GM18517 (cell line): ENCODE results near the gene DTNB.
"Not testable (repeated sequence)": the region's sequence is repeated elsewhere in the genome, so short reads cannot be mapped to it uniquely, and the experiment has no call there.

Experiments used
- ATAC-seq: cut with Tn5 transposase; IDR thresholded peaks from one replicate; pipeline ENCODE4 v1.9.1; 2021; ENCODE audit warnings: mild to moderate bottlenecking, moderate library complexity; ENCODE audit not compliant: unreplicated experiment

DTNB gene

DNA sequence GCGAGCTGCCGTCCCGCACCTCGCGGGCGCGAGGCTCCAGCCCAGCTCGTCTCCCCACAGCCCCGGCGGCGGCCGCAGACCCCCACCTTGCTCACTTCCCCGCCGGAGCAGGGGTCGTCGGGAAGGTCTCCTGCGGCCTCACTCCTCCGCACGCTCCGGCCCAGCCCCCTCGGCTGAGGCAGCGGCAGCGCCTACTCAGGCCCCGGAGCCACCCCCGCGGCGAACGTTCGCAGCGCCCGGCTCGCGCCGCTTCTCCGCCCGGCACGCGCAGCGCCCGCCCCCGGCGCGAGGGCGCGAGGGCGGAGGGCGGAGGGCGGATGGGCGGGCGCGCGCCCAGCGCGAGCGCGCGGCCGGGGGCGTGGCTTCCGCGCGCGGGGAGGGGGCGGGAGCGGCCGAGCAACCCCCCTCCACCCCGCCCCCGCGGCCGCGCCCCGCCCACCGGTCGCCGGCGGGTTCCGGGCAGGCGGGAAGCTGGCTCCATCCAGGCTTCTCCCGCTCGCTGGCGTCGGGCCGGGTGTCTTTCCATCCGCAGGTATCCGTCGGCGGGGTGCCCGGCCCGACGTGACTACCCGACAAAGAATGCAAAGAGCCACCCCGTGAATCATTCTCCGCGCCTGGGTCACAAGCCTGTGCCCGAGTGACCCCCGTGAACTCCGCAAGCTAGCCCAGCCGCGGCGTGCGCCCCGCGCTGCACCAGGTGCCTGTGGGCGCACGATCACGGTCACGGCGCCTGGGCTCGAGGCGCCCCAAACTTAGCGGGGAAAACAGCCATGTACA, at the start of gene DTNB:
Gene DTNB, minus strand, starts transcription at position 278 of the 777 bp plus-strand sequence. CDS start 20,917 bp downstream, outside the sequence.
- peak; percentile 56 for ATAC-seq

DNA sequence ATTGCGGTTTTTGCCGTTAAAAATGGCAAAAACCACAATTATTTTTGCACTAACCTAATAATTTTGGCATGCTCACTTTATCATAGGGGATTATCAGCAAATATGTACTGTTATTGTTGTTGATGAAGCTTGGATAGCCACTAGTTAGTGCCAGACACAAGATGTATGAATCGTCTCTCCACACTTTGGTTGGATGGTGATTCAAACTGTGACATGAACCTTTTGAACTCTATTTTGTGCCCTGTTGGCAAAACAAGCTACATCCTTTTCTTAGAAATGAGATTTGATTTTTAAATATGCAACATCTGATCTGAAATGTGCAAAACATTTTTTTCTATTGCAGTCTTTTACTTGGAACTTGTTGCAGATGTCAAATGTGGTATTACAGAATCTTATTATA, 48.8 kb upstream of the DTNB start:
- ATAC-seq: no peak

DNA sequence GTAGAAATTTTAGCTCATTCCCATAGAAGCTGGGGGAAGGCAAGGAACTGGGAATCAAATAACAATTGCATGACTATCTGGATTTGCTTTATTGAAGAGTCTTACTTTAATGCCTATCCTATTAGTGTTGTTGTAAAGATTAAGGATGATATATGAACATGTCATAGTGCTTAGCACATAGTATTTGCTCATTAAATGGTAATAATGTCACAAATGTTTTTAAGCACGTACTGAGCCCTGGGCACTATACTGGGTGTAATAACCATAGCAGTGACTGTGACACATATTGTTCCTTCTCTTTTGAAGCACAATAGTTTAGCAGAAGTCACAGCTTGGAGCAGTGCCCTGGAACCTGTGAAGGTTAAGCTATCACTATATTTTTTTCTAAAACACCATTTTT, 47.2 kb upstream of the DTNB start:
- ATAC-seq: no peak

DNA sequence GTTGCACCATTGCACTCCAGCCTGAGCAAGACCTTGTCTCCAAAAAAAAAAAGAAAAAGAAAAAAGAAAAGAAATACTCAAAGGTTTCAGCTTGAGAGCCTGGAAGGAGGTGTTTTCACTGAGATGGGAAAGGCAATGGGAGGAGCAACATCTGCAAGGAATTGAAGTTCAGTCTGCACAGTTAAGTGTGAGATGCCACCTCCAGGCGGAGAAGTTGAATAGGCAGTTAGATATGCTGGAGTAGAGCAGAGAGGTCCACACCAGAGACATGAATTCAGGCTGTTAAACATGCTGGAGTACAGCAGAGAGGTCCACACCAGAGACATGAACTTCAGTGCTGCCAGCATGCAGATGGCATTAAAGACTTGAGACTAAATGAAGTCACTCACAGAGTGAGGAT, 41.4 kb upstream of the DTNB start:
- ATAC-seq: no peak

DNA sequence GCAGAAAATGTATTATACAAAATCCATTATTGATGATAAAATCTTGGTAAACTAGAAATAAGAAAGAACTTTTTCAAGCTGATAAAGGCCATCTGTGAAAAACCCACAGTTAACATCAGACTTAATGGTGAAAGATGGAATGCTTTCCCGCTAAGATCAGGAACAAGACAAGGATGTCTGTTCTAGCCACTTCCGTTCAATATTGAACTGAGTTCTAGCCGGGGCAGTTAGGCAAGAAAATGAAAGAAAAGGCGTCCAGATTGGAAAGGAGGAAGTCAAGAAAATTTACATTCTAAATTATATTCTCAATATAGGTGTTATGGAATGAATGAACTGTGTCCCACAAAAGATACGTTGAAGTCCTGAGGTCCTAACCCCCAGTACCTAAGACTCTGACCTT, 39.1 kb upstream of the DTNB start:
- no peak for ATAC-seq

DNA sequence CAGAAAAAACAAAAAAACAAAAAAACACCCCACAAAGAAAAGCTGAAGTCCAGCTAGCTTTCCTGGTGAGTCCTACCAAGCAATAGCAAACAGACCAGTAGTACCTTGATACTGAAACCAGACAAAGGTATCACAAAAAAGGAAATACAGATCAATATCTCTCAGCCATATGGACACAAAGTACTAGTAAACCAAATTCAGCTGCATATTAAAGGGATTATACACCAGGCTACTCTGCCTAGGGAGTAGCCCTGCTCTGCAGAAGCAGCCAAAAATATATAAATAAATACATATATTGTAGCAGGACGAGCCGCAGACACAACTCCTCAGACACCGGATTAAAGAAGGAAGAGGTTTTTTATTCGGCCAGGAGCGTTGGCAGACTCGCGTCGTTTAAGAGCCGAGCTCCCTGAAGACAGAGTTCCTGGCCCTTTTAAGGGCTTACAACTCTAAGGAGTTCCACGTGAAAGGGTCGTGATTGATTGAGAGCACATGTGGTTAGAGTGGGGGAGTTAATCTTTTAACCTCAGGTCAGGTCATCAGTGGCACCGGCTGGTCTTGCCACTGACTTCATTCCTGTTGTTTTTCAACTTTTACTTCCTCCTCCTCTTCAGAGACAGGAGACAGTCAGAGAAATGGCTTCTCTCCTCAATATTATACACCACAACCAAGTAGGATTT, 38.4 kb upstream of the DTNB start:
- no peak for ATAC-seq

DNA sequence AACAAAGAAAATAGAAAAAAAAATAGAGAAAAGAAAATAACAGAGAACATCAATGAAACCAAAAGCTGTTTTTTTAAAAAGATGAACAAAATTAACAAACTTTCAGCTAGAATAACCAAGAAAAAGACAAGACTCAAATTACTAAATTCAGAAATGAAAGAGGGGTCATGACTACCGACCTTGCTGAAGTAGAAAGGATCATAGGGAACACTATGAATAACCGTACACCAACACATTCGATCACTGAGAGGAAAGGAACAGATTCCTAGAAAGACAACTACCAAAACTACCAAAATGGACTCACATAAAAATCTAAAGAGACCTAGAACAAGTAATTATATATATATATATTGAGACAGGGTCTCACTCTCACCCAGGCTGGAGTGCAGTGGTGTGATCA, 37.4 kb upstream of the DTNB start:
- ATAC-seq: no peak

DNA sequence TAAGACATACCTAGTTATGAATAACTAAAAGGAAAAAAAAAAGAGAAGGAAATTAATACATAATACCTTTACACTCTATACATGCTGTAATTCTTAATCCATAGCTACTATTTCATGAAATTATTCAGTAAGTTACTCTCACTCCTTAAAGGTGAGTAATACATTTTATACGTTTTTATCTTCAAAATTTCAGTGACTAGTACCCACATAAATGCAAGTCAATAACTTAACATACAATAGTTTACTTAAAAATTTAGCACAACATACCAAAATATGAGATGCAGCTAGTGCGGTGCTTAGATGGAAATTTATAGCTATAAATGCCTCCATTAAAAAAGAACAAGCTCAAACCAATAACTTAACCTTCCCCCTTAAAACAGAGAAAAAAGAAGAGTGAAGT, 36.0 kb upstream of the DTNB start:
- ATAC-seq: no peak

DNA sequence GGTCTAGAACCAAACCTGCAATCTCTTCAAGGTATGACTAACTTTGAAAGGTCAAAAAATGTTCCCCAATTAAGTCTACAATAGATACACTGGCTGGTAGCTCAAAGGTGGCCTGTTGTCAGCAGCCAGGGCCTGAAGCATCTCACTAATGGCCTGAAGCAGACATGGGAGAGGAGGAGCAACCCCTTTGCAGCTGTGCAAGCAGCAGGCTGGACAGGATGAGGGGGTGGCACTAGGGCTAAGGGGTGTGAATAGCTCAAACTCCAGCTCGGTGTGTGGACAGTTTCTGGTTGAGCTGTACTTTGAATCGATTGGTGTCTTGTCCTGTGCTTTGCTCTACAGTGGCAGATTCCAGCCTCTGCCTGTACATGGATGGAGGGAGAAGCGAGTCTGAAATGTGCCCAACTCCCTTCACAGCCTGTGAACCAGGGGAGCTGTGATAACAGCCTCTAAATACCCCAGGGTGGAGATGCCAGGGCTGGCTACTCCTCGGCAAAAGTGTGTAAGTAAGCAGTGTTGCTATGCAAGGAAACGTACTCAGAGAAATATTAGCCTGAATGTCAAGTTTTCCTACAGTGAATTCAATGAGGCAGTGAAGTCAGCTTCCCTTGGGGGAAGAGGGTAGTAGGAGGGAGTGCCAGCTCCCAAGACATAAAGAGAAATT, 34.7 kb upstream of the DTNB start:
- ATAC-seq: no peak

DNA sequence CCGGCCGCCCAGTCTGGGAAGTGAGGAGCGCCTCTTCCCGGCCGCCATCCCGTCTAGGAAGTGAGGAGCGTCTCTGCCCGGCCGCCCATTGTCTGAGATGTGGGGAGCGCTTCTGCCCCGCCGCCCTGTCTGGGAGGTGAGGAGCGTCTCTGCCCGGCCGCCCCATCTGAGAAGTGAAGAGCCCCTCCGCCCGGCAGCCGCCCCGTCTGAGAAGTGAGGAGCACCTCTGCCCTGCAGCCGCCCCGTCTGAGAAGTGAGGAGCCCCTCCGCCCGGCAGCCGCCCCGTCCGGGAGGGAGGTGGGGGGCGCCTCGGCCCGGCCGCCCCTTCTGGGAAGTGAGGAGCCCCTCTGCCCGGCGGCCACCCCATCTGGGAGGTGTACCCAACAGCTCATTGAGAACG, 32.2 kb upstream of the DTNB start:
- not testable (repeated sequence) for ATAC-seq

DNA sequence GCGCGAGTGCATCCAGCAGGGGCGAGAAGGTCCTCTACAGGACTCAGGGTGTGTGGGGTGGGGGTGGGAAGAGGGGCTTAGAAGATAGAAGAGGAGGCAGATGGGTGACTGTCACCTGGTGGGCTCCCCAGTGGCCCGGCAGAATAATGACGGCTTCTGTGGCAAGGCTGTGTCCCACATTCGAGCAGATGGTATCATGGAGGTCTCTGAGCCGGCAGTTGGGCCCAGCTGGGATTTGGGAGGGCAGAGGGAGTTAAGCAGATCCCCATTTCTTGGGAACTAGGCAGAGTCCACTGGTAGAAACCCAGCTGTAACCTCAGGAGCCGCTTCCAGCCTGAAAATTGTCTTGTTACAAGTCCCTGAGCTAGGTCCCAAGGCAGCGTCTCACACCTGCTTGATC, 28.4 kb upstream of the DTNB start:
- no peak for ATAC-seq

DNA sequence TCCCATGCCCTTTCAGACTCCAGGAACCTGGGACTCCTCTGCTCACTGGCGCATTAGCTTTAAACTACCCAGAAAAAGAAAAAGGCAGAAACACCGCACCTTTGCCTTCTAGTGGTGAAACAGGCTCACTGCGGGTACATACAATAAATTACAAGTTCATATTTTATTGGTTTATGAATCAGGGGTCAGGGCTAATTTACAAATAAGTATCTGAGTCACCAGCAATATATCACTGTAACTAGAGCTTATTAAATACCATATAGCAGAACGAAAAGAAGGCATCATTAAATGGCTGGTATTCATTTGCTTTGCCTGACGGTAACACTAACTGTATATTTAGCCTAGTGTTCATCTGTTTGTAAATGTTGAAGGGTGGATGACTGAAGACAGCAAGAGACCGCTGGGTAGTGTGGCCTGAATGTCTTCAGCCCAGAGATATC, 26.9 kb upstream of the DTNB start:
- no peak for ATAC-seq

DNA sequence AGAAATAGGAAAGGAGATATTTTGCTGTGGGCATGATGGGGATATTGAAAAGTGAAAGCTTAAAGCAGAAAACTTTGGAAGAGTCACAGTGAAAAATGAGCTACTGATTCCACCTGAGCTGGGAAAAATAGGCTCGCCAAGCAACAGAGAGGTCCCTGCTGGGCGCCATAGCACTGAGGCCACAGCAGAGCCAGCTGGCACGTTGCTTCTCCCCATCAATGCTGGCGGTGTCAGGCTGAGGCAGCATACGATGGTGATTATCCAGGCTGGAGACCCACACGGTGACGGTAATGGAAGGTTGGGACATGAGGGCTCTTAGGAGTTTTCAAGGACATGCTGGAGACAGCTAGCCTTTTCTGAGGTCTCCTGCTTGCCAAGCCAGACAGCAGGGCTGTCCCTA, 25.8 kb upstream of the DTNB start:
- no peak for ATAC-seq

DNA sequence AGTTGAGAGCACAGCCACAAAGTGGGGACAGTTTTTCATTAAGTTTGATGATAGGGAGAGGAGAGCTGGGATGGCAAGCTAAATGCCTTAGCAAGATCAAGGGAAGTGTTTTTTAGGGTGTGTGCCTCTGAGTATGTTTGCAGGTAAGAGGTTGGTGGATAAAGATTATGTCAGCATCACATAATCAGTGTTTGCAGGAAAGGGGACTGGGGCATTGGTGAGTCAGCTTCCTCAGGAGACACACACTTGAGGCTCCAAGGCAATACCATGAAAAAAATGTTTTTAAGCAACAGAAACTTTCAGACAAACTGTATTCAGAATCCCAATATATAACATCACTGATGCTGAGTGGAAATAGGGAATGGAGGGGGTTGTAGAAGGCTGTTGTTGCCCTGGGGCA, 25.4 kb upstream of the DTNB start:
- ATAC-seq: no peak

DNA sequence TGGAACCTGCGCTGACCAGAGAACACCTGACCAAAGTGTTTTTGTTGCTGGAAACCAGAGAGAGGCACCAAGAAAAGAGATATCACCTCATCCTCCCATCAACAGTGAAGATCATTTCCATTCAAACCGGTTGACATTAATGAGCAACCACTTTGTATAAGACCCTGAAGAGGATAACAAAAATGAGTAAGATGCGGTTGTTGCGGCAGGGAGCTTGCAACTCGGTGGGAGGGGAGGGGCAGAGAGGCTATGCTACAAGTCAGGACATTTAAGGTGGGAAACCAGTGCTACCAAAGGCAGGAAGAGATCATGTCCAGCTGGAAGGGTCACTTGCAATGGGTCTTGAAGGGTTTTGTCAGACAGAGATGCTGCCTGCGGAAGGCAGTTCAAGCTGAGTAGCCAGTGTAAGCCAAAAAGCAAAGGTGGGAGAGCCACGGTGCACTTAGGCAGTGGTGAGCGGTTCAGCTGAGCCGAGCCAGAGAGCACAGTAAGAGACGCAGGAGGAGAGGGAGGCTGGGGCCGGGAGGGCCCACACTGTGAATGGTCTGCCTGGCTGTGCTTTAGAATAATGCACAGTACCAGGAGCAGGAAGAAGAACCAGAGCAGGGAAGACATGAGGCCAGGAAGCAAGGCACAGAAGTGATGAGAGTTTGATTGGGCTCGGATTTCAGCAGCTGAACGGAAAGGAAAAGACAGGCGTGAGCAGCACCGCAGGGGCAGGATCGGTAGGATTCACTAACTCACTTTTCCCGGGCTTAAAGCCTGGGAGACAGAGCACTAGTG, 24.4 kb upstream of the DTNB start:
- ATAC-seq: no peak

DNA sequence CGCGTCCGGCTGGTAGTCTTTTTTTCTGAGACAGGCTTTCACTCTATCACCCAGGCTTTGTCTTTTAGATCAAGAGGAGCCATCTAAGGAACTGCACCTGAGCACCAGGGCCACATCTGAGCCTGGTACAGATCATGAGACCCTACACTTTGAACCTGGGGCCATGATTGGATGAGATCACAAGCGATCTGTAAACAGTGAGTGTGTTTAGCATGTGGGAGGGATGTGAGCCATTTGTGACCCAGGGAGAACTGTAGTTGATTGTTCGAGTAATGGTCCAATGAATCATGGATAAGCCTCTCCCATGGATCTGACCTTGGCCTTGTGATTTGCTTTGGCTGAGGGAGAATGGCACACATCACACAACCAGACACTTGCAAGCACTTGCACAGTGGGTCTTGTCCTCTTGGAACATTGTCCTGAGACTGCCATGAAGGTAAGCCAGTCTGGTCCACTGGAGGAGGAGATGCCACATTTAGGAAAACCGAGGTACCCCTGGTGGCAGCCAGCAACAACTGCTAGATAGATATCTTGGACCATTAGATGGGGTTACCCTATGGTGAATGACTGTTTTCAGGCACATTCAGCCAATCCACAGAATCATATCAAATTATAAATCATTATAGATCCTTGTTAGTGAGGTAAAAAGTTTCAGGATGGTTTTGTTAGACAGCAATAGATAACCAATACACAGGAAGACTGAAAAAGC, 19.5 kb upstream of the DTNB start:
- no peak for ATAC-seq

DNA sequence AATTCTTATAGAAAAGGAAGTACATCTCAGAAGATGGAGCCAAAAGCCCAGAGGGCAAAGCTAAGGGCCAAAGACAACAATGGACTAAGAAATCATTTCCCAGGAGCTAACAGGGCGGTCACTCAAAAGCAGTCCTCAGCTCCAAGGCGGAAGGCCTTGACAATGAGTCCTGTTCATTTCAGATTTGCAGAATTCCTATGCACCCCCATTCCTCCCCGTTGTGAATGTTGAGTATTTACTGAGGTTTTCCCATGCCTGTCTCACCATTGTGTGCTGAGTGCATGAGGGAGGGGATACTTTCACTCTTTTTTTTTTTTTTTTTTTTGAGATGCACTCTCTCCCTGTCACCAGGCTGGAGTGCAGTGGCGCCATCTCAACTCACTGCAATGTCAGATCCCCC, 18.8 kb upstream of the DTNB start:
- no peak for ATAC-seq

DNA sequence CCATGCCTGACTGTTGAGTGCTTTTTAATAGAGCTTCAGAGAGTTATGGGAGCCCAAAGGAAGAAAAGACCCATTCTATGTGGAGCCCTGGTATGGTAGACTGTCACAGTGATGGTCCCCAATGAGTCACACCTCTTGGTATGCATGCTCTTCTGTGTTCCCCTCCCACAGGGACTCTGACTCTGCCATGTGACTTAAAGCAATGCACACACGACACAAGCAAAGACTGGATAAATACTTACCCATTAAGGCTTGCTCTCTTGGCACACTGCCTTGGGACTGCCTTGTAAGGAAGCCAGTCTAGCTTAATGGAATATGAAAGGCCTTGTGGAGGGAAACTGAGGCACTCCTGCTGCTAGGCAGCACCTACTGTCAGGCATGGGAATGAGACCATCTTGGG, 16.7 kb upstream of the DTNB start:
- ATAC-seq: no peak

DNA sequence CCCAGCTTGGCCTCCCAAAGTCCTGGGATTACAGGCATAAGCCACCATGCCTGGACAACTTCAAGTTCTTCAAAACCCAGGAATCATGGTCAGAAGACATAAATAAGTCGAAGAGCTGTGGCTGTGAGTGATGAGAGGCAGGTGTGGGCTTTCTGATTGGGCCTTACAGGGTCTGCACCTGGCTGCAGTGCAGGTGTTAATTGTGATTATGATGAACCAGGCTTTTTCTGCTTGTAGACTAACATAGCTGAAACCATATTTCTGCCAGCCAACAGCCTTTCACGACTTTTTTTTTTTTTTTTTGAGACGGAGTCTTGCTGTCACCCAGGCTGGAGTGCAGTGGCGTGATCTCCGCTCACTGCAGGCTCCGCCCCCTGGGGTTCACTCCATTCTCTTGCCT, 14.9 kb upstream of the DTNB start:
- no peak for ATAC-seq

DNA sequence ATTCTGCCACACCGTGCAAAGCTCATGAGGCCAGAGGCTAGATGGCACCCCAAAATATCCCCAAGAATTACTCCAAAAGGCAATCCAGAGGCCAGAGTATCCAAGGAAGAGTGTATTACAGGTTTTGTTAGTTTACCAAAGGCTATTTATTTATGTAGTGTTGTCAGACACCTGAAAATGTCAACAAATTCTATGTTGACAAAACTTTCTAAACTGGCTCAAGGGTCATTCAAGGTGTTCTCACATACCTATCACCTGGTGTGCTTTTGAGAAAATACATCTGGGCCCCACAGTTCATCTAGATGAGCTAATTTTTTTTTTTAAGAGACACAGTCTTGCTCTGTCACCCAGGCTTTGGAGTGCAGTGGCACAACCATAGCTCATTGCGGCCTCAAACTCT, 12.4 kb upstream of the DTNB start:
- ATAC-seq: no peak
